Measurements from ENCODE around the gene TRIM41.

GRCh38 chr5:181195249-181195761 is 27.8 kb upstream of the TRIM41 start:
- TF ChIP-seq CTCF (IDR thresholded peaks at IDR 0.05; ENCODE audit: insufficient read depth, low read length) (no peak), SPI1 (IDR thresholded peaks at IDR 0.05; ENCODE audit: borderline replicate concordance, low read depth) (no peak)
